Measurements from ENCODE around the gene RXRA.

Gene RXRA

GRCh38 chr9:134396825-134397224, 70.6 kb downstream of the RXRA start:
- TF ChIP-seq, protein P1, sequence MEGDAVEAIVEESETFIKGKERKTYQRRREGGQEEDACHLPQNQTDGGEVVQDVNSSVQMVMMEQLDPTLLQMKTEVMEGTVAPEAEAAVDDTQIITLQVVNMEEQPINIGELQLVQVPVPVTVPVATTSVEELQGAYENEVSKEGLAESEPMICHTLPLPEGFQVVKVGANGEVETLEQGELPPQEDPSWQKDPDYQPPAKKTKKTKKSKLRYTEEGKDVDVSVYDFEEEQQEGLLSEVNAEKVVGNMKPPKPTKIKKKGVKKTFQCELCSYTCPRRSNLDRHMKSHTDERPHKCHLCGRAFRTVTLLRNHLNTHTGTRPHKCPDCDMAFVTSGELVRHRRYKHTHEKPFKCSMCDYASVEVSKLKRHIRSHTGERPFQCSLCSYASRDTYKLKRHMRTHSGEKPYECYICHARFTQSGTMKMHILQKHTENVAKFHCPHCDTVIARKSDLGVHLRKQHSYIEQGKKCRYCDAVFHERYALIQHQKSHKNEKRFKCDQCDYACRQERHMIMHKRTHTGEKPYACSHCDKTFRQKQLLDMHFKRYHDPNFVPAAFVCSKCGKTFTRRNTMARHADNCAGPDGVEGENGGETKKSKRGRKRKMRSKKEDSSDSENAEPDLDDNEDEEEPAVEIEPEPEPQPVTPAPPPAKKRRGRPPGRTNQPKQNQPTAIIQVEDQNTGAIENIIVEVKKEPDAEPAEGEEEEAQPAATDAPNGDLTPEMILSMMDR (IDR thresholded peaks at IDR 0.05; ENCODE audit: insufficient read depth, missing control alignments) = no peak
- FAIRE-seq (no peak), DNase-seq (ENCODE audit: insufficient read length, low spot score) (no peak)

DNA sequence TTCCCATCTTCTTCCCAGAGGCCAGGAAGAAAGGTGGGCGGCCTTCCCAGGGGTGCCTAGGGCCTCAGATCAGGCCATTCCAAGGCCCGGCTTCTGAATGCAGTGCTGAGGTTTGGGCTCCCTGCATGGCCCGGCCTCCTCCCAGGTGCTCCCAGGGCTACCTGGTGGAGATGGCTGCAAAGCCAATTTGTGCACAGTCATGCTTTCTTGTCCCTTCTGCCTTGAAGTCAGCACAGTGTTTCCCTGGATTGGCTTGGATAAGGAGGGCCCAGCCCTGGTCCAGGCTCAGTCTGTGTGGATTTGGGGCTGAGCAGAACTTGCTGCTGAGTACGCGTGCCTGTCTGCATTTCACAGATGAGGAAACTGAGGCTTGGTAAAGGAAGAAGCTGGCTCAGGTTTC, 72.5 kb downstream of the RXRA start:
- FAIRE-seq = no peak
- no peak for DNase-seq (ENCODE audit: insufficient read length, low spot score)
- TF ChIP-seq, protein P1 (IDR thresholded peaks at IDR 0.05; ENCODE audit: insufficient read depth, missing control alignments) = no peak

- DNase-seq (ENCODE audit: insufficient read length, low spot score) = no peak
- TF ChIP-seq, protein P1 (IDR thresholded peaks at IDR 0.05; ENCODE audit: insufficient read depth, missing control alignments) = peak; percentile 16
- no peak for FAIRE-seq
These were observed 73.3 kb downstream of the RXRA start for GRCh38 chr9:134399435-134400056.

DNA sequence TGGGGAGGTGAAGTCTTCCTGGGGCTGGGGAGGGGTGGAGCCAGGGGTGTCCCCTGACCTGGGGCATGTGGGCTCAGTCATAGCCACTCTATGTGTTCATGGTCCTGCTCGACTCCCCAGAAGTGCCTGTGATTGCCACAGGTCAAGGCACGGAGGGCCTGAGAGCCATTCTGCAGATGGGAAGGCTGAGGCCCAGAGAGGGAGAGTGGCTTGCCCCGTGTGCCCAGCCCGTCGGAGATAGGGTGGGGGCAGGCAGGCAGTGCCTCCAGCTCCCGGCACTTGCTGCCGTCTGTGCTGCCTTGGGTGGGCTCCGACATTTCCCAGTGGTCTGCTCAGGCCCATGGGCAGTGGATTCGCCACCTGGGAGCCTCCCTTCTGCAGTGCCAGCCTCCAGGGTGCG, 74.0 kb downstream of the RXRA start:
- DNase-seq (ENCODE audit: insufficient read length, low spot score) (no peak), FAIRE-seq (no peak)
- TF ChIP-seq, protein P1 (IDR thresholded peaks at IDR 0.05; ENCODE audit: insufficient read depth, missing control alignments) = no peak

DNA sequence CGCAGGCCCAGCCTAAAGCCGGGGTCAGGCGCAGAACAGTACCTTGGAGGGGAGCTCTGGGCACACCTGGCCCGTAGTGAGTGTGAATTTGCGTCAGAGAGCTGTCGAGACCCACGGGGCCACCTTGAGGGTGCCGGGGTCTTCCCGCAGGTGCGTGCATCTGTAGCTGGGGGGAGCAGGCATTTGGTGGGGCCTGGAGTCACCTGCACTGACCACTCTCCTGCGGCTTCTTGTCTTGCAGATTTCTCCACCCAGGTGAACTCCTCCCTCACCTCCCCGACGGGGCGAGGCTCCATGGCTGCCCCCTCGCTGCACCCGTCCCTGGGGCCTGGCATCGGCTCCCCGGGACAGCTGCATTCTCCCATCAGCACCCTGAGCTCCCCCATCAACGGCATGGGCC, 75.1 kb downstream of the RXRA start:
- TF ChIP-seq, protein P1 (IDR thresholded peaks at IDR 0.05; ENCODE audit: insufficient read depth, missing control alignments) = no peak
- FAIRE-seq (no peak), DNase-seq (ENCODE audit: insufficient read length, low spot score) (no peak)

GRCh38 chr9:134402182-134402581, 75.9 kb downstream of the RXRA start:
- TF ChIP-seq, protein P1 (IDR thresholded peaks at IDR 0.05; ENCODE audit: insufficient read depth, missing control alignments) = no peak
- DNase-seq (ENCODE audit: insufficient read length, low spot score) (no peak), FAIRE-seq (no peak)

GRCh38 chr9:134403292-134403681, 77.0 kb downstream of the RXRA start:
- FAIRE-seq = no peak
- TF ChIP-seq, protein P1 (IDR thresholded peaks at IDR 0.05; ENCODE audit: insufficient read depth, missing control alignments) = no peak
- DNase-seq (ENCODE audit: insufficient read length, low spot score) = no peak
